DMS114 treated with DMSO at 0.1 percent for 48 hours (cell line): ENCODE measurements around the gene SUMF2.
"Not testable (repeated sequence)": the region's sequence is repeated elsewhere in the genome, so short reads cannot be mapped to it uniquely, and the experiment has no call there.

Experiments
- DNase-seq: peaks from one replicate; lab custom pipeline; 2025; ENCODE audit not compliant: unreplicated experiment; lab: John Stamatoyannopoulos, UW

SUMF2 gene

GRCh38 chr7:56106108-56107073 is 42.3 kb downstream of the SUMF2 start, which contains the start of gene CHCHD2:
Gene CHCHD2, minus strand, starts transcription at chr7:56106476. Its CDS starts 63 bp downstream, at chr7:56106413.
- peak; percentile 99 for DNase-seq

GRCh38 chr7:56107954-56108258 is 43.8 kb downstream of the SUMF2 start:
- DNase-seq: no peak

- DNase-seq: no peak
Measured at GRCh38 chr7:56110611-56111010, 46.5 kb downstream of the SUMF2 start.

GRCh38 chr7:56112244-56112643 is 48.2 kb downstream of the SUMF2 start:
- not testable (repeated sequence) for DNase-seq

- no peak for DNase-seq
Measured at GRCh38 chr7:56115852-56116538, 51.9 kb downstream of the SUMF2 start, which contains the start of gene NUPR2. Gene NUPR2, minus strand, starts transcription at chr7:56116417. Its CDS starts 103 bp downstream, at chr7:56116314.

- DNase-seq: no peak
Measured at GRCh38 chr7:56121440-56121839, 57.4 kb downstream of the SUMF2 start.

GRCh38 chr7:56124981-56125380 is 60.9 kb downstream of the SUMF2 start:
- DNase-seq: no peak

- no peak for DNase-seq
Measured at GRCh38 chr7:56125831-56126230, 61.7 kb downstream of the SUMF2 start.

GRCh38 chr7:56127241-56127975 is 63.3 kb downstream of the SUMF2 start:
- no peak for DNase-seq
